Right ventricle myocardium superior (tissue), 1 donor: ENCODE measurements around the gene HOXA9. TPM values are rescaled to one million over a fixed set of nuclear protein-coding genes. Genes with fewer than 3 reads are reported as not detected.

Experiments
- ATAC-seq: fragments of 200-7000 bp; cut with Tn5 transposase; one replicate; pipeline ENCODE4 v1.9.1; 2020; ENCODE audit warnings: mild to moderate bottlenecking; ENCODE audit not compliant: poor library complexity
- DNase-seq: peaks from one replicate; pipeline ENCODE4 v3.0.0-alpha.2; 2020
- intact Hi-C: fragments of 100-400 bp; cut with DNase I; formaldehyde crosslinking; loops from one replicate; pipeline ENCODE4 v1.11.2; 2022
- microRNA-seq: library from miRNA; unstranded; fragments of <30 nt; microRNA quantifications from one replicate; pipeline ENCODE4 v1.2.0, GENCODE V29; 2020
- total RNA-seq: library from RNA; stranded (reverse); fragmentation: NEBNext Ultra II Directional; extraction: Animal tissue kit (Norgen Biotek cat#: 25700); gene quantifications from one replicate; pipeline ENCODE4 v1.2.1, GENCODE V29; 2021
- donor health status: DM: no; HTN: yes; CAD: no; lungs with severe emphysema.

The HOXA9 gene
- total RNA-seq, 1 donor from 2014 or later, result not detected

DNA sequence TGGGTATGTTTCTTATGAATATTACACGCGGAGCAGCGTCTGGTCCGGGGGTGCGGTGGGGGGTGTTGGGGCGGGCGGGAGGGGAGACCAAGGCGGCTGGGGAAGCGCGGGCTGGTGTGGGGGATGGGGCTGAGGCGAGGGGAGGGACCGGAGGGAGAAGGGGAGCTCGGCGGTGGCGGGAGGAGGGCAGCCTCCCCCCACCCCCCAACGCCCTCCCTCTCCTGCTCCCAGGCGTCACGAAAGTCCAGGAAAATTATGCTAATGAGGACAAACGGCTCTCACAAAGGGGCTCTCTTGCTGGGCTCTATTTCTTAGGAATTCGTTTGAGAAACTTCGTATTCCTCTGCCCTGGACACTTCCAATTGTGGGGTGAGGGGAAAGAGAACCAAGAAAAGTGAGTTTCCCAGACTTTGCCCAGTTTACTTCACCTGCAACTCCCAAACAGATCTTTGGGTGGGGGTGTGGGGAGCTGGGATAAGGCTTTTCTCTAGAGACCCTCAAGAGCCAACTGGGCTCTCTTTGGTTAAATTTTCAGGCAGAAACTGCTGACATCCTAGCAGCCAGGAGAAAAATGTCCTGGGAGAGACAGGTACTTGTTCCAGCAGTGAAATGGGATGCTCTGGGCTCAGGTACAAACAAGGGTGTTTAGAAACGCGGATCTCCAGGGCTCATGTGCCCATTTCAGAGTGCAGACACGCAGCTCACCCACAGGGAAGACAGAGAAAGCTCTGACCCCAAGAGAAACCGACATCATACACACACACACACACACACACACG, 51.2 kb downstream of the HOXA9 start:
- DNase-seq (no peak), ATAC-seq (no peak)
- intact Hi-C loops, result no loop called here

DNA sequence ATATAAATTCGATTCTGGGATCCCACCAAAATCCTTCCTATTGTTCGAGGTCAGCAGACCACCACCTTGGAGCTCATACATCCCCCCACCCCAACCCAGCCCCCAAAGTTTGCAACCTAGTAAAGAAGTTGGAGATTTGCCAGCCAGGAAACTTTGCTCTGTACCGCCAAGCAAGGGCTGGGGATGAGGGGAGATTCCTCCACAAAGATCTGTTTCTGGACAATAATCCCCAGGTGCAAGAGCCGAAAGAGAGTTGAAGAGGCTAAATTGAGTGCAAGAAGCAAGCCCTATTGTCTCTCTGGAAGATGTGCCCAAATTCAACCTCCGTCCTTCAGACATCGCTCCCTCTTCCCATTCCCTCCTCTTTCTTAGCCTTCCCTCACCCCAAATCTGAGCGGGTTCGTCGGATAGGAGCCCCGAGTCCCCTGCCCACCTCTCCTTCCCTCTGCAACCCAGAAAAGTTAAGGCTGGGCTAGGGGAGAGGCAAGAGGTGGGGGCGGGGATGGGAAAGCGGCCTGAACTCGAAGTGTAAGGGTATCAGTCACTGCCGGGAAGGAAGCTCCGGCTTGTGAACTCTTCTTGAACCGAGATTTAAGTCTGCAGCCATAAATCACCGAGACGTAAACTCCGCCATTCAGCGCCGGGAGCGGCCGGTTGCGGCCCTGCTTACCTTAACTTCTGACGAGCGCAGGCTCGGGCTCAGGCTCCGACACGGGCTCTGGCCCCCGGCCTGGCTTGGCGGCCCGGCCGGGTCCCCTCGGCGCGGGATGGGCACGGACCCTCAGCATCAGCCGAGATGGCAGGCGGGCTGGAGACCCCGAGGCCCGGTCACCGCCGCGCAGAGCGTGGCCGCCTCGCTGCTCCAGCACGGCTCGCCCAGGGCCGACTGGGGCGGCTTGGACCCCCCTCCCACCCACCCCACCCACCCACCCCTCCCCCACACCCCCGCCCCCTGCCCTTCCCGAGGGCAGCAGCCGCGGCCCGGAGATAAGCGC, 52.1 kb downstream of the HOXA9 start:
- intact Hi-C loops, result no loop called here
- ATAC-seq (peak; percentile 18), DNase-seq (no peak)

Small RNAs within 50 kb of the gene (microRNA-seq; reads per million reads assigned to microRNA genes)
- 5.2 reads per million, percentile 13 among the genes with 10 or more reads in this experiment for gene MIR196B

Other genes starting within 250 kb of the HOXA9 start
- gene HOXA1, start 69.5 kb downstream of the HOXA9 start, total RNA-seq, result 0.13 TPM
- 0.11 TPM for gene HOXA2, start 62.9 kb downstream of the HOXA9 start, total RNA-seq
- 0.97 TPM for gene HOXA4, start 34.8 kb downstream of the HOXA9 start, total RNA-seq
- 0.62 TPM for gene HOXA5, start 21.9 kb downstream of the HOXA9 start, total RNA-seq
- not detected for gene HOXA6, start 17.8 kb downstream of the HOXA9 start, total RNA-seq
- 0.35 TPM for gene HOXA3, start 13.0 kb downstream of the HOXA9 start, total RNA-seq
- not detected for gene HOXA7, start 8.9 kb downstream of the HOXA9 start, total RNA-seq
- not detected for gene HOXA10, start 8.8 kb upstream of the HOXA9 start, total RNA-seq
- gene HOXA11, start 19.7 kb upstream of the HOXA9 start, total RNA-seq, result not detected
- gene HOXA13, start 34.6 kb upstream of the HOXA9 start, total RNA-seq, result not detected
- gene EVX1, start 77.3 kb upstream of the HOXA9 start, total RNA-seq, result not detected